ENCODE results near the gene PRKCB. TPM values are rescaled to one million over a fixed set of nuclear protein-coding genes. Genes with fewer than 3 reads are reported as not detected.

The PRKCB gene
- total and polyA plus RNA-seq, 2 experiments from 2014 or later: 3.7 to 16.4 TPM

GRCh38 chr16:23857881-23858269, 22.1 kb downstream of the PRKCB start:
- peaks cover 39% of the 10 kb centered on the region for H3K27me3 ChIP-seq (ENCODE audit: insufficient read depth)
- H3K4me3 Mint-ChIP-seq: no peak overlapping the region
- no peaks in the 10 kb centered on the region for H3K79me2 ChIP-seq (replicated peaks; ENCODE audit: insufficient read depth)
- peaks cover 4% of the 10 kb centered on the region; the same call in 1 of the 2 replicates for H4K20me1 ChIP-seq (replicated peaks; ENCODE audit: insufficient read depth)
- DNase-seq (ENCODE audit: low spot score): no peak
- H3K36me3 ChIP-seq (ENCODE audit: insufficient read depth): no peaks in the 10 kb centered on the region
- 0 out of 3 replicates have a peak, but pooled peaks cover 2% of the 10 kb centered on the region for H3K36me3 Mint-ChIP-seq (ENCODE audit: low read depth)
- TF ChIP-seq EZH2 (IDR thresholded peaks at IDR 0.05; ENCODE audit: low read depth, unreplicated experiment): no peak
- H3K27me3 Mint-ChIP-seq (ENCODE audit: insufficient read depth, low read depth, poor library complexity): peaks cover 13% of the 10 kb centered on the region
- no peaks in the 10 kb centered on the region; the same call in 2 of the 3 replicates for H3K9me3 Mint-ChIP-seq
- no peak overlapping the region for H3K4me3 ChIP-seq
- peaks cover 9% of the 10 kb centered on the region; the same call in 1 of the 2 replicates for H3K4me1 ChIP-seq (ENCODE audit: insufficient read depth)
- H3F3A ChIP-seq (replicated peaks; ENCODE audit: low read depth): no peaks in the 10 kb centered on the region
- no peak overlapping the region for H2AFZ ChIP-seq
- H3K4me2 ChIP-seq: no peak overlapping the region
- no peak overlapping the region for H3K27ac Mint-ChIP-seq
- H3K4me1 Mint-ChIP-seq: peaks cover 16% of the 10 kb centered on the region
- no peak for ATAC-seq
- no peaks in the 10 kb centered on the region for H3K9me2 ChIP-seq (ENCODE audit: insufficient read depth)
- no peak overlapping the region for H3K27ac ChIP-seq (ENCODE audit: low read depth)

- Mint-ChIP-seq H3K36me3 (ENCODE audit: low read depth) (0 out of 3 replicates have a peak, but pooled peaks cover 2% of the 10 kb centered on the region), H3K27me3 (ENCODE audit: insufficient read depth, low read depth, poor library complexity) (peaks cover 17% of the 10 kb centered on the region), H3K4me3 (no peak overlapping the region), H3K27ac (no peak overlapping the region), H3K9me3 (no peaks in the 10 kb centered on the region; the same call in 2 of the 3 replicates), H3K4me1 (peaks cover 16% of the 10 kb centered on the region)
- H3K27ac ChIP-seq (ENCODE audit: low read depth): no peak overlapping the region
- no peak overlapping the region for H3K4me3 ChIP-seq
- H3K79me2 ChIP-seq (replicated peaks; ENCODE audit: insufficient read depth): no peaks in the 10 kb centered on the region
- H3K36me3 ChIP-seq (ENCODE audit: insufficient read depth): no peaks in the 10 kb centered on the region
- peaks cover 9% of the 10 kb centered on the region; the same call in 1 of the 2 replicates for H3K4me1 ChIP-seq (ENCODE audit: insufficient read depth)
- H2AFZ ChIP-seq: no peak overlapping the region
- no peaks in the 10 kb centered on the region for H3F3A ChIP-seq (replicated peaks; ENCODE audit: low read depth)
- peaks cover 46% of the 10 kb centered on the region for H3K27me3 ChIP-seq (ENCODE audit: insufficient read depth)
- no peak overlapping the region for H3K4me2 ChIP-seq
- peaks cover 4% of the 10 kb centered on the region; the same call in 1 of the 2 replicates for H4K20me1 ChIP-seq (replicated peaks; ENCODE audit: insufficient read depth)
- H3K9me2 ChIP-seq (ENCODE audit: insufficient read depth): no peaks in the 10 kb centered on the region
- DNase-seq (ENCODE audit: low spot score) (no peak), ATAC-seq (no peak)
- TF ChIP-seq REST (IDR thresholded peaks at IDR 0.05; ENCODE audit: unreplicated experiment) (no peak), EZH2 (IDR thresholded peaks at IDR 0.05; ENCODE audit: low read depth, unreplicated experiment) (no peak), CTCF (conservative IDR thresholded peaks at IDR 0.05; ENCODE audit: low read depth in 2 of 2) (no peak), CREB1 (CRISPR knock-in tag; IDR thresholded peaks at IDR 0.05; ENCODE audit: low read depth) (no peak), STAT1 (IDR thresholded peaks at IDR 0.05; ENCODE audit: unreplicated experiment) (no peak), ZNF462 (CRISPR knock-in tag; IDR thresholded peaks at IDR 0.05) (no peak), ZNF331 (CRISPR knock-in tag; IDR thresholded peaks at IDR 0.05; ENCODE audit: low read depth) (no peak), ETS1 (IDR thresholded peaks at IDR 0.05) (no peak), ZNF114 (CRISPR knock-in tag; IDR thresholded peaks at IDR 0.05) (no peak)
Observed at GRCh38 chr16:23858542-23858941, 22.8 kb downstream of the PRKCB start.
